Uterus (tissue), 2 donors: ENCODE measurements around the gene TTC23.

Source experiments
- CTCF ChIP-seq, 4 experiments: fragments of 200-600 bp in 2 of 4; fragments of 450-650 bp in 2 of 4; sonication (generic) in 2 of 4; IDR thresholded peaks; one replicate each; pipeline ENCODE4 v1.5.1; 2016 to 2019; ENCODE audit warnings: antibody characterized with exemption in 4 of 4, mild to moderate bottlenecking in 2 of 4, moderate library complexity in 1 of 4
- POLR2A ChIP-seq, 2 donors: fragments of 450-650 bp; IDR thresholded peaks; one replicate each; pipeline ENCODE4 v1.6.1; 2016; ENCODE audit warnings: antibody characterized with exemption in 2 of 2, mild to moderate bottlenecking in 1 of 2, moderate library complexity in 1 of 2

- no peak for TF ChIP-seq CTCF (IDR thresholded peaks at IDR 0.05)
- TF ChIP-seq POLR2A (IDR thresholded peaks at IDR 0.05): no peak
These were observed 119.7 kb downstream of the TTC23 start for GRCh38 chr15:99129644-99130043.
